GM19372 (cell line): Measurements from ENCODE around the gene HSD11B1.

ENCODE experiments used
- ATAC-seq: cut with Tn5 transposase; IDR thresholded peaks from one replicate; pipeline ENCODE4 v1.9.1; 2021; ENCODE audit warnings: mild to moderate bottlenecking, low read depth, moderate library complexity; ENCODE audit not compliant: unreplicated experiment

HSD11B1 gene

DNA sequence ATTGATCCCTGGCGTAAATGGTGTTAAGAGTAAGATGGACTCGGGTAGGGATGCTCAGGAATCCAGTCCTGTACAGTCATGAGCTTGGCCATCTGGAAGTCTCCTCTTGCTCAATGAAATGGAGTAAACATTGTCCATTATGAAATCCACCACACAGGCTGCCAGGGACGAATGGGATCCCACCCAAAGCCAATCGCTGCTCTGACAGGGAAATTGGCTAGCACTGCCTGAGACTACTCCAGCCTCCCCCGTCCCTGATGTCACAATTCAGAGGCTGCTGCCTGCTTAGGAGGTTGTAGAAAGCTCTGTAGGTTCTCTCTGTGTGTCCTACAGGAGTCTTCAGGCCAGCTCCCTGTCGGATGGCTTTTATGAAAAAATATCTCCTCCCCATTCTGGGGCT lies at the start of gene HSD11B1:
Gene HSD11B1, plus strand, starts transcription at position 263 of the 400 bp plus-strand sequence. Its CDS starts 97 bp downstream, at position 360.
- no peak for ATAC-seq

DNA sequence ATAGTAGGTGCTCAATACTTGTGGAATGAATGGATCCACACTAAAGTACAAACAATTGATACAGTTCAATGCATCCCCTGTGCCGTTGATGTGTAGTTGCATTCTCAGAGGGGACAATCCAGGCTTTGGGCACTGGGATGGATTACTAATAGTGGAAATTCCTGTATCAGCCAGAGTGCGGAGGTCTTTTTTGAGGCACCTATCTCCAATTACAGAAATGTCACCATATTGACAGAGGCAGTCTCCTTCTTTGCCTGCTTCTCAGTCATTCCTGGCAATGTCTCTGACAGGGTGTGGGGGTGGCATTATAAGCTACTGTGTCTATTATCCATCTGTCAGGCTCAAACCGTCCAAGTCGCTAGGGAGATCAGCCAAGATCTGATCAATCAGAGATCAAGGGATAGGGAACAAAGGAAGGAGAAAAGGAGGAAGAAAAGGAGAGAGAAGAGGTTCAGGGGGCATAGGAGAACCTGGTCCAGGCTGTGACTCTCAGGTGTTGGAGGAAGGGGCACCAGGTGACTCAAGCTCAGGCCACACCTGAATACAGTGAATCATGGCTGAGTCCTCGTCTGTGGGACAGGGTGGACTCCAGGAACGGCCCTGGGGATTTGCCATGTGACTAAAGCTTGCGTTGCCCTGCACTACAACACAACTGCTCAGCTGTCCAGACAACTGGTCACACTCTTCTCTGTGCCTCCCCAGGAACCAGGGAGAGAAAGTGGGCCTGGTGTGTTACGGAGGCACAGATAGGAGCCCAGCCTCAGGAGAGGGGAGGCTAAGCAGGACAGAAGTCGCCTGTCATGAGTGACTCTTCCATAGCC lies 49.0 kb upstream of the HSD11B1 start:
- no peak for ATAC-seq

DNA sequence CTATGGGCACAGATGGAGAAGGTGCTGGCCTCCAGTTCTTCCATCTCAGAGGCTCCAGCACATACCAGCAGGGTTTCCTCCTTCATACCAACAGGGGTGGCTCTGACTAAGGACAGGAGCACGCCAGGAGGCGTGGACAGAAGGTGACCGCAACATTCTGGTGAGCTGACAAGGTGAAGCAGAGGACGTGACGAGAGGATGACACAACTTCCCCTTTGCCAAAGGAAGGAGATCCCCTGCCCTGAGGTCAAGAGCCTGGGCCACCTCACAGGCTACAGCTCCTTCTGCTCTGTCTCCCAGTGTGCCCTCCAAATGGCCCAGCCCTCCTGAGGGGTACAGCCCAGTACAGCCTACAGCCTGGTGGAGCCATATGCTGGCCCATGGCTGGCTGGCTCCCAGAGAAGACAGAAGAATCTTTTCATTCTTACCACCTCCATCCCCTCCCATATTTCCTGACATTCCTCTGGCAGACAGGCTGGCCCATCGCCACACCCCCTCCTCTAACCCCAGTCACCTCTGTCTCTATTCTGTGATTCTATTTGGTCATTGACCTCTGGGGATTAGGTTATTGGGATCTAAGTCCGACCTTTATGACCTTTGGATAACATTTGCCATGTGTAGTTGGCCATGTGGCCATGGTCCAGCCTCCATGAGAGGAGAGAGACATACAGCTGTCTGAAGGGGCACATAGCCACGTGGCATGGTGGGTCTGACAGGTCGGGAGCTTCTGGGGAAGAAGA lies 47.3 kb upstream of the HSD11B1 start:
- no peak for ATAC-seq

DNA sequence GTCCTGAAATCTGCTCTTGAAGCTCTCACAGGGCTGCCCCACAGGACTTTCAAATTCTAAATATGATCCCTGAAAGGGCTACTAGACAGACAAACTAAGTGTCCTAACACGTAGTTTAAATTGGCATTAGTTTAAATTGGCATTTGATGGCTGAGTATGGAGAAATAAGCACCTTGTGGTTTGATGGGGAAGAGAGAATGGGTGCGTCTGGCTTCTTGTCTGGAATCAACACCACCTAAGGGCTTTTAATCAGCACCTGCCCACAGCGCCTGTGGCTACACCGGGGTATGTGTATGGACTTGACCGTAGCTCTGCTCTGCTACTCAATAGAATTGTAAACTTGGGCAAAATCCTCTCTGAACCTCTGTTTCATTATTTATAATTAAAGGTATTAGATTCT lies 46.7 kb upstream of the HSD11B1 start:
- ATAC-seq: no peak

DNA sequence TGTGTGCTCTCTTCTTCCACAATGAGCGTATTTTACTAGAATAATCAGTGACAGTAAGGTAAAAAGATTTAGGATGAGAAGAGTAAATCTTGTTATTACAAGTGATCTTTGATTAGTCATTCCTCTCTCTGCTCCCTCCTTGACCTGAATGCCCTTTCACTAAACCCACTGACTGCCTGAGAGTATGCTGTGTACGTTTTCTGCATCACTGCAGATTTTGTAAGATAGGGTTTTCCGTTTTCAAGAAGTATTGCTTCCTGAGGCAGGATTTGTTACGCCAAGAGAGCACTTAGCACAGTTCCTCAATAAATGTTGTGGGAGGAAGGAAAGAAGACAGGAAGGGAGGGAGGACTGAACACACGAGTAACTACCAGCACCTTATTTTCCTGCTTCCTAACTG lies 44.7 kb upstream of the HSD11B1 start:
- peak; percentile 67 for ATAC-seq

DNA sequence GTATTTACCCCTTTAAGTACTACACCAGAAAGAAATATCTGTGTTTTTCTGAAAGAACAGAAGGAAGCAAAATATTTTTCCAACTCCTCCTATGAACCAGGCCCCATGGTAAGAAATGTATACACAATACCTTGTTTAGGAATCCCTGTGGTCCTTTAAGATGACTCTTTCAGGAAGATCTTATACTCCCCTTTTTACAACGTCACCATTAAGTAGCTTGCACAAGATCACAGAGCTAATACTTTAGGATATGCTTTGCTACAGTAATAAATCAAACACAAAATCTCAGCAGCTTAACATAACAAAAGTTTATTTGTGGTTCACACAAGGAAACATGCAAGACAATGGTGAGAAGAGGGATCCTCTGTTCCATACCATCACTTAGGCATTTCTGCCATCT lies 43.6 kb upstream of the HSD11B1 start:
- ATAC-seq: no peak

- ATAC-seq: no peak
These were observed 41.7 kb upstream of the HSD11B1 start for GRCh38 chr1:209662879-209663327.

GRCh38 chr1:209667103-209667502 lies 37.5 kb upstream of the HSD11B1 start:
- no peak for ATAC-seq

- no peak for ATAC-seq
These were observed 36.9 kb upstream of the HSD11B1 start for GRCh38 chr1:209667708-209668107.

DNA sequence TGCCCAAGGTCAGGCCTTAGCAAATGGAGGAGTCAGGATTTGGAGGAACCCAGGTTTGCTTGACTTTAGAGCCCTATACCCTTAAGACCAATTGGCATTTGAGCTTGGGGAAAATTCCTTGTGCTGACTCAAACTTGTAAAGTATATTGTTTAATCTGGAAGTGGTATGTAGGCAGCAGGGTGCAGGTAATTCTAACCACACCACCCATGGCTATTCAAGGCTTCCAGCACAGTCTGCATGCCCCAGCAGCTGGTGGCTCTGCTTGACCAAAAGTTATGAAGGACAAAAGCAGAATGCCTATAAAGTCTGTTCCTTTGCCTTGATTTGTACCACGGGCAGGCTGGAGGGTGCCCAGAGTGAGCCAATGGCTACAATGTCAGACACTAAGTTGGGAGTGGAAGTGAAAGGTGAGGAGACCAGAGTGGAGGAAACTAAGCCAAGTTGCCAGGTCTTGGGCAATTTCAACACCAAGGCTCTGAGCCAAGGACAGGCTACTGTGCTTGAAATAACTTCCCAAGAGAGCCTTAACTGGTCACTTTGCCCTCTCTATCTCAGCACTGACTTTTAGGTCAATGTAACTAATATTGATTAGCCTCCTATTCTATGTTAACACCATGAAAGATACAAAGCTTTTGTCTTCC lies 34.1 kb upstream of the HSD11B1 start:
- no peak for ATAC-seq

GRCh38 chr1:209672705-209673630 lies 31.7 kb upstream of the HSD11B1 start:
- ATAC-seq: peak; percentile 85

GRCh38 chr1:209673631-209674417 lies 30.8 kb upstream of the HSD11B1 start:
- no peak for ATAC-seq

DNA sequence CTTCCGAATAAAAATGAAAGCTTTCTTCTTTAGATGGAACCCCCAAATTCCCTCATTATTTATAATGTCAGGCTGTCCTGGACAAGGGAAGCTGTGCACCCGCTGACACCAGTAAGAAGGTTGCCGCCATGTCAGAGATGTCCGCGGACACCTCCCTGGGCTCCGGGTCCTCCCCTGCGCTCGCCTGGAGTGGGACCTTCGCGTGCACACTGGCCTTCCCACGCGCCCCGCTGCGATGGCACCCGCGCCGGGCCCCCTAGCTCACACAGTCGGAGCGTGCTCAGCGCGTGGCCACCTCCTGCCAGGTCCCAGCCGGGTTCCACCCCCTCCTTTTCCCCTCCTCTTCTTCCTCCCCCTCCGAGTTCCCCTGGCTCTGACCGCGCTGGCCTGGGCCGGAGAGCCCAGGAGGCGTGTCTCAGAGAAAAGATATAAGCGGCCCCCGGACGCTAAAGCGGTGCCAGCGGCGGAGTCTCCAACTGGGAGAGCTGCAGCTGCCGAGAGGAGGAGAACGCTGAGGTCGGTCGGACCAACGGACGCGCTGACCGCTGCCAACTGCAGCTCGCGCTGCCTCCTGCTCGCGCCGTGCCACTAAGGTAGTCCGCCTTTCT lies 29.6 kb upstream of the HSD11B1 start, which contains the start of gene G0S2:
Gene G0S2, plus strand, starts transcription at position 456 of the 608 bp plus-strand sequence. CDS start 273 bp downstream, outside the sequence.
- ATAC-seq: no peak

GRCh38 chr1:209675565-209676154 lies 29.0 kb upstream of the HSD11B1 start:
- ATAC-seq: no peak

- no peak for ATAC-seq
These were observed 25.6 kb upstream of the HSD11B1 start for GRCh38 chr1:209678981-209679539.

DNA sequence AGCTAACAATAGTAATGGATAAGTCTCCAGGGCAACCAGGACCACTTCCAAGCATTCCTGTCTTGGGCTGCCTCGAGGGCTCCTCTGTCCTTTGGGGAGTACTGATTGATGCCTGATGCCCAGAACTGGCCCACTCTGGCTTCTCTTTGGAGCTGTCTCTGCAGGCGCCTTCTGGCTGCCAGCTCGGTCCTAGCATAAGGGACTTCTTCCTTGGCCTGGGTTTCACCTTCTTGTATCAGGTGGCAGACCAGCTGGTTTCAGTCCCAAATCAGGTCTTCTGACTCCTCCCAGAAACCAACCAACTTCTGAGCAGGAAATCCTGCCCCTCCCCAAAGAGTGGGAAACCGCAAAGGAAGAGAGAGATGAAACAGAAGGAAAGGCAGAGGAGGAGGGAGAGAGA lies 18.8 kb upstream of the HSD11B1 start:
- no peak for ATAC-seq

- no peak for ATAC-seq
These were observed 18.3 kb upstream of the HSD11B1 start for GRCh38 chr1:209686322-209686721.

DNA sequence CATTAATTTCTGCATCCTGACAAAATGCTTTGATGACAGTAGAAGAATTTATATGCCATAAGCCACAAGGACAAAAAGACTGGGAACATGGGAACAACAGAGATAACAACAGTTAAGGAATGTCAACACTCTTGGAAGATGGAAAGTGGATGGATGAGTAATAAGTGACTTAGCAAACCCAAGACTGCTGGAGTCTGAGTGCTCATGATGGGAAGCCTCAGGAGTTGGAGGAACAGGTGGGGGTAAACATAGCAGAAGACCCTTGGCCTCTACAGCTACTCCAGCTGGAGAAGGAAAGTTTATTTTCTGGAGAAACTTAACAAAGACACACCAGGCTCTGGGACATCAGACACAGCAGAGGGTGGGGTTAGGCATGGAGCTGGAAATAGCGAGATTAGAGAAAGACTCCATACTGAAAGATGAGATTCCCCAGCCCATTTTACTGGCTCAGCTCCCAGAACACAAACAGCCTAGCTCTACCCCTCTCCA lies 15.9 kb upstream of the HSD11B1 start:
- no peak for ATAC-seq
